ENCODE measurements around the gene CRADD. TPM values are rescaled to one million over a fixed set of nuclear protein-coding genes. Genes with fewer than 3 reads are reported as not detected.

Gene CRADD
- total RNA-seq, 4 donors from 2014 or later = 43.7 to 76.1 (median 51.0) TPM

GRCh38 chr12:93839064-93839463 lies 161.9 kb downstream of the CRADD start:
- Histone ChIP-seq H3K36me3 (no peaks in the 10 kb centered on the region), H3K9me3 (no peaks in the 10 kb centered on the region), H3K27ac (no peak overlapping the region), H3K4me3 (replicated peaks in 1 of 3) (no peak overlapping the region), H3K27me3 (no peaks in the 10 kb centered on the region), H3K4me1 (no peaks in the 10 kb centered on the region)
- DNase-seq = no peak
- TF ChIP-seq POLR2A (IDR thresholded peaks at IDR 0.05) = no peak
- TF ChIP-seq, protein P1, sequence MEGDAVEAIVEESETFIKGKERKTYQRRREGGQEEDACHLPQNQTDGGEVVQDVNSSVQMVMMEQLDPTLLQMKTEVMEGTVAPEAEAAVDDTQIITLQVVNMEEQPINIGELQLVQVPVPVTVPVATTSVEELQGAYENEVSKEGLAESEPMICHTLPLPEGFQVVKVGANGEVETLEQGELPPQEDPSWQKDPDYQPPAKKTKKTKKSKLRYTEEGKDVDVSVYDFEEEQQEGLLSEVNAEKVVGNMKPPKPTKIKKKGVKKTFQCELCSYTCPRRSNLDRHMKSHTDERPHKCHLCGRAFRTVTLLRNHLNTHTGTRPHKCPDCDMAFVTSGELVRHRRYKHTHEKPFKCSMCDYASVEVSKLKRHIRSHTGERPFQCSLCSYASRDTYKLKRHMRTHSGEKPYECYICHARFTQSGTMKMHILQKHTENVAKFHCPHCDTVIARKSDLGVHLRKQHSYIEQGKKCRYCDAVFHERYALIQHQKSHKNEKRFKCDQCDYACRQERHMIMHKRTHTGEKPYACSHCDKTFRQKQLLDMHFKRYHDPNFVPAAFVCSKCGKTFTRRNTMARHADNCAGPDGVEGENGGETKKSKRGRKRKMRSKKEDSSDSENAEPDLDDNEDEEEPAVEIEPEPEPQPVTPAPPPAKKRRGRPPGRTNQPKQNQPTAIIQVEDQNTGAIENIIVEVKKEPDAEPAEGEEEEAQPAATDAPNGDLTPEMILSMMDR (IDR thresholded peaks at IDR 0.05) = no peak
- WGBS, 2 donors = 93 to 95% methylated on average over 4 of the region's 4 CpGs
- intact Hi-C loops (cut with DNase I) = no loop called here

DNA sequence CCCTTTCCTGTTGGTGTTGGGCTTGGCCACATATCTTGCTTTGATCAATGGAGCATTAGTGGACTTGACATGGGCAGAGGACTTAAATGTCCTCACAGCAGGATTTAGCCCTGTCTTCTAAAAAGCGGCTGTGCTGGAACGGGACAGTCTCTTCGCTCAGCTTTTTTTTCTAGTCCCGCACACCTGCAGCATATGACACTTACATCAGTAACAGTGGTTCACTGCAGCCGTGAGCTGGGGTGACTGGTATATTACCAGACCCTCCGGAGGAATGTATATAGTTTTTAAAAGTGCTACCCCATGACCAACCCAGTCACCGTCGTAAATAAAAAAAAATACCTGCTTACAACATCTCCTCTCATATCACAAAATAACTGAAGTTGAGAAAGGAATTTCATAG lies 164.5 kb downstream of the CRADD start:
- Histone ChIP-seq H3K27me3 (no peaks in the 10 kb centered on the region), H3K9me3 (no peaks in the 10 kb centered on the region), H3K4me1 (no peaks in the 10 kb centered on the region), H3K4me3 (replicated peaks in 1 of 3) (no peak overlapping the region), H3K27ac (no peak overlapping the region), H3K36me3 (no peaks in the 10 kb centered on the region)
- 95 to 97% methylated on average over 8 of the region's 8 CpGs for WGBS, 2 donors
- no peak for DNase-seq
- TF ChIP-seq POLR2A (IDR thresholded peaks at IDR 0.05) = no peak
- TF ChIP-seq, protein P1 (IDR thresholded peaks at IDR 0.05) = no peak
- intact Hi-C loops (cut with DNase I) = no loop called here

GRCh38 chr12:93844164-93844784 lies 167.1 kb downstream of the CRADD start:
- Histone ChIP-seq H3K27ac (no peak overlapping the region), H3K27me3 (no peaks in the 10 kb centered on the region), H3K4me3 (replicated peaks in 1 of 3) (no peak overlapping the region), H3K36me3 (no peaks in the 10 kb centered on the region), H3K9me3 (no peaks in the 10 kb centered on the region), H3K4me1 (no peaks in the 10 kb centered on the region)
- intact Hi-C loops (cut with DNase I) = no loop called here
- 89 to 91% methylated on average over 7 of the region's 7 CpGs for WGBS, 2 donors
- no peak for DNase-seq
- no peak for TF ChIP-seq POLR2A (IDR thresholded peaks at IDR 0.05)
- TF ChIP-seq, protein P1 (IDR thresholded peaks at IDR 0.05) = no peak

GRCh38 chr12:93846936-93847516 lies 169.9 kb downstream of the CRADD start:
- peaks cover 0 to 10% of the 10 kb centered on the region in 2 donors for H3K4me1 ChIP-seq
- no peak for DNase-seq
- WGBS, 2 donors = 87 to 99% methylated on average over 5 of the region's 5 CpGs
- H3K4me3 ChIP-seq (replicated peaks in 1 of 3) = no peak overlapping the region
- TF ChIP-seq, protein P1 (IDR thresholded peaks at IDR 0.05) = no peak
- no peak for TF ChIP-seq POLR2A (IDR thresholded peaks at IDR 0.05)
- intact Hi-C loops (cut with DNase I) = no loop called here
- H3K9me3 ChIP-seq = no peaks in the 10 kb centered on the region
- no peak overlapping the region for H3K27ac ChIP-seq
- H3K27me3 ChIP-seq = no peaks in the 10 kb centered on the region
- H3K36me3 ChIP-seq = no peaks in the 10 kb centered on the region

Measured in thyroid gland (tissue), 4 donors.